Midbrain (tissue), 1 donor: ENCODE measurements around the gene SBF2.
"Not testable (repeated sequence)": the region's sequence is repeated elsewhere in the genome, so short reads cannot be mapped to it uniquely, and the experiment has no call there.

Experiments
- DNase-seq: peaks from one replicate; lab custom pipeline; 2025; lab: John Stamatoyannopoulos, UW

SBF2 gene

GRCh38 chr11:10267821-10268220 is 26.2 kb downstream of the SBF2 start:
- no peak for DNase-seq

- no peak for DNase-seq
Measured at GRCh38 chr11:10265936-10266335, 28.1 kb downstream of the SBF2 start.

GRCh38 chr11:10264716-10265115 is 29.3 kb downstream of the SBF2 start:
- not testable (repeated sequence) for DNase-seq

- no peak for DNase-seq
Measured at GRCh38 chr11:10263929-10264328, 30.1 kb downstream of the SBF2 start.

- DNase-seq = no peak
Measured at GRCh38 chr11:10261821-10262220, 32.2 kb downstream of the SBF2 start.

- no peak for DNase-seq
Measured at GRCh38 chr11:10257478-10257877, 36.5 kb downstream of the SBF2 start.

- DNase-seq = no peak
Measured at GRCh38 chr11:10255388-10256125, 38.5 kb downstream of the SBF2 start.

- not testable (repeated sequence) for DNase-seq
Measured at GRCh38 chr11:10249448-10250131, 44.4 kb downstream of the SBF2 start.

- no peak for DNase-seq
Measured at GRCh38 chr11:10247011-10247410, 47.0 kb downstream of the SBF2 start.

GRCh38 chr11:10243896-10244575 is 50.0 kb downstream of the SBF2 start:
- DNase-seq = no peak

GRCh38 chr11:10236840-10237239 is 57.2 kb downstream of the SBF2 start:
- DNase-seq = no peak

GRCh38 chr11:10233581-10233980 is 60.4 kb downstream of the SBF2 start:
- no peak for DNase-seq

GRCh38 chr11:10232756-10233155 is 61.3 kb downstream of the SBF2 start:
- no peak for DNase-seq

- not testable (repeated sequence) for DNase-seq
Measured at GRCh38 chr11:10231803-10232202, 62.2 kb downstream of the SBF2 start.

- no peak for DNase-seq
Measured at GRCh38 chr11:10225553-10225952, 68.5 kb downstream of the SBF2 start.

- no peak for DNase-seq
Measured at GRCh38 chr11:10222399-10222798, 71.6 kb downstream of the SBF2 start.

- DNase-seq = no peak
Measured at GRCh38 chr11:10221342-10221741, 72.7 kb downstream of the SBF2 start.

GRCh38 chr11:10211470-10211869 is 82.5 kb downstream of the SBF2 start:
- no peak for DNase-seq

GRCh38 chr11:10209326-10209725 is 84.7 kb downstream of the SBF2 start:
- DNase-seq = no peak

- DNase-seq = peak; percentile 50
Measured at GRCh38 chr11:10208131-10208575, 85.9 kb downstream of the SBF2 start.

GRCh38 chr11:10205928-10206327 is 88.1 kb downstream of the SBF2 start:
- DNase-seq = no peak

- DNase-seq = no peak
Measured at GRCh38 chr11:10204021-10204420, 90.0 kb downstream of the SBF2 start.

- no peak for DNase-seq
Measured at GRCh38 chr11:10201343-10201742, 92.7 kb downstream of the SBF2 start.
